Neural progenitor cell (in vitro differentiated cells): ENCODE data around the gene UGT2B11. TPM values are rescaled to one million over a fixed set of nuclear protein-coding genes. Genes with fewer than 3 reads are reported as not detected.
"Not testable (repeated sequence)": the region's sequence is repeated elsewhere in the genome, so short reads cannot be mapped to it uniquely, and the experiment has no call there.

ENCODE experiments used
- DNase-seq: peaks from one replicate; pipeline ENCODE4 v3.0.0-alpha.2; 2016; ENCODE audit warnings: low spot score
- H2AFZ ChIP-seq: fragments of 200-600 bp; sonication (generic); replicated peaks from 2 replicates; pipeline ENCODE4 v1.6.1; 2016; ENCODE audit warnings: antibody characterized with exemption
- H3F3A ChIP-seq: fragments of 200-600 bp; sonication (generic); 2 replicates; pipeline ENCODE4 v1.6.1; 2016; ENCODE audit warnings: antibody characterized with exemption, low read depth
- H3K27ac ChIP-seq: fragments of 200-600 bp; sonication (generic); 2 replicates; pipeline ENCODE4 v1.5.1; 2016; ENCODE audit warnings: mild to moderate bottlenecking
- H3K27me3 ChIP-seq: fragments of 200-600 bp; sonication (generic); 2 replicates; pipeline ENCODE4 v1.6.1; 2016; ENCODE audit warnings: mild to moderate bottlenecking, moderate library complexity
- H3K36me3 ChIP-seq: fragments of 200-600 bp; sonication (generic); 2 replicates; pipeline ENCODE4 v1.5.1; 2016
- H3K4me1 ChIP-seq: fragments of 200-600 bp; sonication (generic); 2 replicates; pipeline ENCODE4 v1.6.1; 2016; ENCODE audit warnings: mixed run types
- H3K4me2 ChIP-seq: fragments of 200-600 bp; sonication (generic); 2 replicates; pipeline ENCODE4 v1.6.1; 2016
- H3K4me3 ChIP-seq: fragments of 200-600 bp; sonication (generic); 2 replicates; pipeline ENCODE4 v1.5.1; 2016
- H3K79me2 ChIP-seq: fragments of 200-600 bp; sonication (generic); 2 replicates; pipeline ENCODE4 v1.6.1; 2016; ENCODE audit warnings: low read depth
- H3K9ac ChIP-seq: fragments of 200-600 bp; sonication (generic); 2 replicates; pipeline ENCODE4 v1.6.1; 2016
- H3K9me3 ChIP-seq: fragments of 200-600 bp; sonication (generic); 2 replicates; pipeline ENCODE4 v1.5.1; 2016; ENCODE audit warnings: low read depth
- H4K20me1 ChIP-seq: fragments of 200-600 bp; sonication (generic); 2 replicates; pipeline ENCODE4 v1.6.1; 2016; ENCODE audit warnings: low read depth
- H3K27ac Mint-ChIP-seq: 3 replicates; pipeline ENCODE4 v1.8.0; 2021; ENCODE audit warnings: mixed read lengths
- H3K27me3 Mint-ChIP-seq: 2 replicates; pipeline ENCODE4 v1.8.0; 2022; ENCODE audit warnings: low read depth, mild to moderate bottlenecking, inconsistent platforms, moderate library complexity, mixed read lengths; ENCODE audit not compliant: insufficient read depth
- H3K36me3 Mint-ChIP-seq: 3 replicates; pipeline ENCODE4 v1.8.0; 2021; ENCODE audit warnings: mixed read lengths
- H3K4me1 Mint-ChIP-seq: 3 replicates; pipeline ENCODE4 v1.8.0; 2021; ENCODE audit warnings: mixed read lengths
- H3K4me3 Mint-ChIP-seq: 3 replicates; pipeline ENCODE4 v1.8.0; 2021; ENCODE audit warnings: mild to moderate bottlenecking, moderate library complexity, mixed read lengths
- H3K9me3 Mint-ChIP-seq: 3 replicates; pipeline ENCODE4 v1.8.0; 2020; ENCODE audit warnings: mixed read lengths
- CTCF ChIP-seq: fragments of 200-600 bp; sonication (generic); IDR thresholded peaks from 2 replicates; pipeline ENCODE4 v1.5.1; 2017; ENCODE audit warnings: antibody characterized with exemption, mild to moderate bottlenecking
- total RNA-seq: library from RNA; depleted of rRNA; stranded (reverse); fragments of >200 nt; gene quantifications from 2 replicates; pipeline ENCODE4 v1.2.3, GENCODE V29; 2015; ENCODE audit warnings: low replicate concordance

Gene UGT2B11
- total RNA-seq, 1 donor from 2014 or later: not detected

- not testable (repeated sequence) for H3K36me3 ChIP-seq, H3K4me2 ChIP-seq, H3K27me3 ChIP-seq, H3K4me3 ChIP-seq, H3K27me3 Mint-ChIP-seq, H3K36me3 Mint-ChIP-seq, H3K9ac ChIP-seq, H3F3A ChIP-seq, H3K27ac ChIP-seq, H3K27ac Mint-ChIP-seq, DNase-seq, H3K9me3 Mint-ChIP-seq, H3K9me3 ChIP-seq, H2AFZ ChIP-seq, H3K4me1 ChIP-seq, H3K79me2 ChIP-seq, H3K4me1 Mint-ChIP-seq, H4K20me1 ChIP-seq, H3K4me3 Mint-ChIP-seq
Measured at GRCh38 chr4:69181519-69182169, 32.9 kb downstream of the UGT2B11 start.

- H3K27ac ChIP-seq, H3K4me3 Mint-ChIP-seq, H3K27ac Mint-ChIP-seq, H3K4me3 ChIP-seq, H3K9me3 Mint-ChIP-seq, H2AFZ ChIP-seq, H3K4me1 Mint-ChIP-seq, H3K36me3 Mint-ChIP-seq, H3F3A ChIP-seq, H3K36me3 ChIP-seq, H3K27me3 Mint-ChIP-seq, H3K27me3 ChIP-seq, DNase-seq, H3K79me2 ChIP-seq, H3K4me1 ChIP-seq, H3K9ac ChIP-seq, H4K20me1 ChIP-seq, H3K9me3 ChIP-seq, H3K4me2 ChIP-seq: not testable (repeated sequence)
Measured at GRCh38 chr4:69179817-69180216, 34.7 kb downstream of the UGT2B11 start.

DNA sequence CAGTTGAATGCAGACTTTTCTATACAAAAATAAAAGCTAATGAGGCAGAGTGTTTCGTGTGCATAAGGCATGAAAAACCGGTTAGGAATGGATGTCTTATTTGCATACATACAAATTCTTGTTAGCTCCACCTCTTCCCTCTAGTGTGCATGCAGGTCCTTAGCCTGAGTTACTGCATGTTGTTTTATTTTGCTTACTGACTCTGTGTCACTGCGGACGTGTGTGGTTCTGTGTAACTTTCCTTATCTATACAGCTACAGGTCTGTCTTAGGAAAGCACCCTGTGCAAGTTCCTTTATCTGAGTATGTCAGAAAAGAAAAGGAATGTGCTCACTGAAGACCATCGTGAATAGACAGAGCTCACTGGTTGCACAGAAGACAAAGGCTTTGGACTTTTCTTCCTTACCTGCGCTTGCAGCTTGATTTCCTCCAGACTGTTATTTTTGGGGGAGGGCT is 35.8 kb downstream of the UGT2B11 start:
- H4K20me1 ChIP-seq, H3K27me3 Mint-ChIP-seq, H3K27ac Mint-ChIP-seq, H3K9me3 Mint-ChIP-seq, H3F3A ChIP-seq, H3K4me1 ChIP-seq, H3K4me3 ChIP-seq, H3K36me3 ChIP-seq, DNase-seq, H3K36me3 Mint-ChIP-seq, H3K27me3 ChIP-seq, H3K9me3 ChIP-seq, H3K9ac ChIP-seq, H3K4me2 ChIP-seq, H3K79me2 ChIP-seq, H3K27ac ChIP-seq, H3K4me1 Mint-ChIP-seq, H3K4me3 Mint-ChIP-seq: not testable (repeated sequence)
- H2AFZ ChIP-seq: peak overlapping the region; percentile 34

GRCh38 chr4:69170233-69171134 is 44.1 kb downstream of the UGT2B11 start:
- H3K4me1 Mint-ChIP-seq, H3K9me3 Mint-ChIP-seq, H3K4me2 ChIP-seq, H3K36me3 ChIP-seq, H3K79me2 ChIP-seq, H4K20me1 ChIP-seq, H3K27me3 ChIP-seq, H3K36me3 Mint-ChIP-seq, H3K27ac ChIP-seq, H3K4me3 Mint-ChIP-seq, H3K4me1 ChIP-seq, H3K4me3 ChIP-seq, H3F3A ChIP-seq, H3K27me3 Mint-ChIP-seq, H3K27ac Mint-ChIP-seq, H3K9ac ChIP-seq, H3K9me3 ChIP-seq: not testable (repeated sequence)
- peak overlapping the region; percentile 87 for H2AFZ ChIP-seq
- peak; percentile 35 for DNase-seq
- TF ChIP-seq CTCF: peak; percentile 71

DNA sequence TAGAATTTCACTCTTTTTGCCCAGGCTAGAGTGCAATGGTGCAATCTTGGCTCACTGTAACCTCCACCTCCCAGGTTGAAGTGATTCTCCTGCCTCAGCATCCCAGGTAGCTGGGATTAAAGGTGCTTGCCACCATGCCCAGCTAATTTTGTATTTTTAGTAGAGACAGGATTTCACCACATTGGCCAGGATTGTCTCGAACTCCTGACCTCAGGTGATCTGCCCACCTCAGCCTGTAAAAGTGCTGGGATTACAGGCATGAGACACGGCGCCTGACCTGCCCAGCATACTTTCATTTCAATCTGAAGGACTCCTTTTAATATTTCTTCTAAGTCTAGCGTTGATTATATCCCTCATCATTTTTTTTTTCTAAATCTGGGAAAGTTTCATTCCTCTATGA is 45.4 kb downstream of the UGT2B11 start:
- not testable (repeated sequence) for H3K9ac ChIP-seq, H3K4me1 ChIP-seq, H3K79me2 ChIP-seq, H3K27ac Mint-ChIP-seq, H4K20me1 ChIP-seq, H3K9me3 ChIP-seq, H3K9me3 Mint-ChIP-seq, H3K27me3 ChIP-seq, H3K36me3 ChIP-seq, H3K27ac ChIP-seq, H3K4me3 Mint-ChIP-seq, H3K4me1 Mint-ChIP-seq, H3K4me2 ChIP-seq, H3K27me3 Mint-ChIP-seq, H2AFZ ChIP-seq, H3K4me3 ChIP-seq, DNase-seq, H3K36me3 Mint-ChIP-seq, H3F3A ChIP-seq
